Smooth muscle cell (in vitro differentiated cells): ENCODE results near the gene NKX2-3. TPM values are rescaled to one million over a fixed set of nuclear protein-coding genes. Genes with fewer than 3 reads are reported as not detected.

Experiments
- DNase-seq: peaks from one replicate; lab custom pipeline; 2025; ENCODE audit not compliant: unreplicated experiment; lab: John Stamatoyannopoulos, UW
- H2AFZ ChIP-seq: fragments of 200-600 bp; sonication (generic); 2 replicates; pipeline ENCODE4 v1.6.0; 2016; ENCODE audit warnings: antibody characterized with exemption, low read depth, mild to moderate bottlenecking
- H3F3A ChIP-seq: fragments of 200-600 bp; sonication (generic); 2 replicates; pipeline ENCODE4 v1.6.0; 2017; ENCODE audit warnings: antibody characterized with exemption, low read depth
- H3K27ac ChIP-seq: fragments of 200-600 bp; sonication (generic); 2 replicates; pipeline ENCODE4 v1.5.1; 2016; ENCODE audit warnings: low read depth, mild to moderate bottlenecking
- H3K27me3 ChIP-seq: fragments of 200-600 bp; sonication (generic); 2 replicates; pipeline ENCODE4 v1.6.1; 2016; ENCODE audit warnings: low read depth, mild to moderate bottlenecking
- H3K36me3 ChIP-seq: fragments of 200-600 bp; sonication (generic); 2 replicates; pipeline ENCODE4 v1.5.1; 2016; ENCODE audit warnings: low read depth
- H3K4me1 ChIP-seq: fragments of 200-600 bp; sonication (generic); 2 replicates; pipeline ENCODE4 v1.5.1; 2016; ENCODE audit warnings: low read depth
- H3K4me2 ChIP-seq: fragments of 200-600 bp; sonication (generic); 2 replicates; pipeline ENCODE4 v1.6.0; 2016; ENCODE audit warnings: mild to moderate bottlenecking
- H3K4me3 ChIP-seq: fragments of 200-600 bp; sonication (generic); 2 replicates; pipeline ENCODE4 v1.5.1; 2016; ENCODE audit warnings: mild to moderate bottlenecking
- H3K79me2 ChIP-seq: fragments of 200-600 bp; sonication (generic); 2 replicates; pipeline ENCODE4 v1.6.0; 2016; ENCODE audit warnings: low read depth, mild to moderate bottlenecking
- H3K9ac ChIP-seq: fragments of 200-600 bp; sonication (generic); 2 replicates; pipeline ENCODE4 v1.6.0; 2016; ENCODE audit warnings: low read depth
- H3K9me3 ChIP-seq: fragments of 200-600 bp; sonication (generic); replicated peaks from 2 replicates; pipeline ENCODE4 v1.5.1; 2016; ENCODE audit warnings: low read depth
- H4K20me1 ChIP-seq: fragments of 200-600 bp; sonication (generic); 2 replicates; pipeline ENCODE4 v1.6.0; 2016; ENCODE audit warnings: low read depth
- WGBS: methylation state at CpG from one replicate; pipeline ENCODE4 v1.1.7; 2016; ENCODE audit warnings: low lambda C conversion rate; 5-methylcytosine and 5-hydroxymethylcytosine counted together
- polyA plus RNA-seq: library from polyadenylated mRNA; unstranded; fragments of >200 nt; fragmentation: Nextera tagmentation; extraction: Ambion mirVana; gene quantifications from 2 replicates; pipeline ENCODE4 v1.2.1, GENCODE V29; 2016
- total RNA-seq: library from RNA; depleted of rRNA; stranded (reverse); fragments of >200 nt; gene quantifications from 2 replicates; pipeline ENCODE4 v1.2.3, GENCODE V29; 2014
- TF ChIP-seq, protein P1 (sequence below): fragments of 200-600 bp; sonication (generic); IDR thresholded peaks from 2 replicates; pipeline ENCODE4 v1.5.1; 2017; ENCODE audit warnings: borderline replicate concordance, mild to moderate bottlenecking, antibody characterized with exemption; ENCODE audit not compliant: insufficient read depth, poor library complexity, severe bottlenecking

NKX2-3 gene
- total and polyA plus RNA-seq, 2 experiments from 2014 or later = not detected

DNA sequence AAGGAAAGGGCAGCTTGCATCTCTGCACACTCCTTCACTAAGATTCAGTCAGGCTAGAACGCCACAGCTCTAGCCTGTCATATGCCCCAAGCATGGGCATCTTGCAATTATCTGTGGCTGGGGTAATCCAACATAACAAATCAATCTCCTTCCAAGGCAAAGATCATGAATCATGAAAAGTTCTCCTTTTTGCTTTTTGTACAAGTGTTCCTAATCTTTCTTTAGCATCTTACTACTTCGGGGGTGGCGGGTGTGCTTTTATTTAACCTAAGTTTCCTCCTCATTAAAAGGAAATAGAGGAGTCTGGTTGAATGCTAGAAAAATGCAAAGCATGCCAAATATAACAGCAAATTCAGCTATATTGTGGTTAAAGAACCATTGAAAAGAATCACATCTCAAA, 43.5 kb upstream of the NKX2-3 start:
- Histone ChIP-seq H3K9ac (no peak overlapping the region), H3K4me2 (no peak overlapping the region), H2AFZ (no peak overlapping the region), H3K27me3 (peaks cover 80% of the 10 kb centered on the region), H3K4me3 (no peak overlapping the region), H3K27ac (no peak overlapping the region), H3F3A (no peaks in the 10 kb centered on the region), H3K79me2 (no peaks in the 10 kb centered on the region), H3K4me1 (no peaks in the 10 kb centered on the region), H3K9me3 (no peaks in the 10 kb centered on the region), H4K20me1 (no peaks in the 10 kb centered on the region), H3K36me3 (no peaks in the 10 kb centered on the region)
- 96% methylated on average over 3 of the region's 3 CpGs for WGBS
- DNase-seq = no peak
- TF ChIP-seq, protein P1, sequence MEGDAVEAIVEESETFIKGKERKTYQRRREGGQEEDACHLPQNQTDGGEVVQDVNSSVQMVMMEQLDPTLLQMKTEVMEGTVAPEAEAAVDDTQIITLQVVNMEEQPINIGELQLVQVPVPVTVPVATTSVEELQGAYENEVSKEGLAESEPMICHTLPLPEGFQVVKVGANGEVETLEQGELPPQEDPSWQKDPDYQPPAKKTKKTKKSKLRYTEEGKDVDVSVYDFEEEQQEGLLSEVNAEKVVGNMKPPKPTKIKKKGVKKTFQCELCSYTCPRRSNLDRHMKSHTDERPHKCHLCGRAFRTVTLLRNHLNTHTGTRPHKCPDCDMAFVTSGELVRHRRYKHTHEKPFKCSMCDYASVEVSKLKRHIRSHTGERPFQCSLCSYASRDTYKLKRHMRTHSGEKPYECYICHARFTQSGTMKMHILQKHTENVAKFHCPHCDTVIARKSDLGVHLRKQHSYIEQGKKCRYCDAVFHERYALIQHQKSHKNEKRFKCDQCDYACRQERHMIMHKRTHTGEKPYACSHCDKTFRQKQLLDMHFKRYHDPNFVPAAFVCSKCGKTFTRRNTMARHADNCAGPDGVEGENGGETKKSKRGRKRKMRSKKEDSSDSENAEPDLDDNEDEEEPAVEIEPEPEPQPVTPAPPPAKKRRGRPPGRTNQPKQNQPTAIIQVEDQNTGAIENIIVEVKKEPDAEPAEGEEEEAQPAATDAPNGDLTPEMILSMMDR = no peak

DNA sequence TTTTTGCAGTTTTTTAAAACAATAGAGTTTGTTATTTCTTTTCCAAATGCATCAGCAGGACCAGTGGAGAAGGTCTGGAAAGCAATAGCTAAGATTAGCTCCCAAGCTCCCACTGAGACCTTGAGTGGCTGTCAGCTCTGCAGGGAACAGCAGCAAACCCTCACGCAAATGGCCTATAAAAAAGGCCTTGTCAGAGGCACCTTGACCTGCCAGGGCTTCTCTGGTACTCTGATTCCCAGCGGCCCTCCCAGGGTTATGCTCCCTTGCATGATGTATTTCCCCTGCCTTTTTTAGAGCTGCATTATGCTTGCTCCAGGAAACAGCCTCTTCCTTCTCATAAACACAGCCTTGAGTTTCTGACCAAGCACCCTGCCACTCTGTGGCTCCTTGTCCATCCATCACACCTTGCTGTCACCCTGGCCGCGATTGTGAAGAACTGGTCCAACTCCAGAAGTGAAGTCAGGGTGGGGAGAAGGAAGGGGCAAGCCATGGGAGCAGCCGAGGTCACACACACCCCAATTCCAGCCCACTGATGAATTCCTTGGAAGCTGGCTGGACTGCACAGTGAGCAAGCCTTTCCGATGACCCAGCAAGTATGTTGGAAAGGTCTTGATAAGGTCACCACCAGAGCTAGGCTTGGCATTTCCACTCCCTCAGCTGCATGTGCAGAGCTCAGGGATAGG, 35.3 kb upstream of the NKX2-3 start:
- DNase-seq = no peak
- no peak overlapping the region for H3K4me3 ChIP-seq
- H3K4me2 ChIP-seq = no peak overlapping the region
- H3K9me3 ChIP-seq = no peaks in the 10 kb centered on the region
- 82% methylated on average over 6 of the region's 6 CpGs for WGBS
- no peaks in the 10 kb centered on the region for H3F3A ChIP-seq
- no peak overlapping the region for H3K9ac ChIP-seq
- no peaks in the 10 kb centered on the region for H4K20me1 ChIP-seq
- no peaks in the 10 kb centered on the region for H3K4me1 ChIP-seq
- H3K36me3 ChIP-seq = no peaks in the 10 kb centered on the region
- no peaks in the 10 kb centered on the region for H3K79me2 ChIP-seq
- H3K27me3 ChIP-seq = peaks cover 49% of the 10 kb centered on the region
- TF ChIP-seq, protein P1 = no peak
- no peak overlapping the region for H3K27ac ChIP-seq
- no peak overlapping the region for H2AFZ ChIP-seq

DNA sequence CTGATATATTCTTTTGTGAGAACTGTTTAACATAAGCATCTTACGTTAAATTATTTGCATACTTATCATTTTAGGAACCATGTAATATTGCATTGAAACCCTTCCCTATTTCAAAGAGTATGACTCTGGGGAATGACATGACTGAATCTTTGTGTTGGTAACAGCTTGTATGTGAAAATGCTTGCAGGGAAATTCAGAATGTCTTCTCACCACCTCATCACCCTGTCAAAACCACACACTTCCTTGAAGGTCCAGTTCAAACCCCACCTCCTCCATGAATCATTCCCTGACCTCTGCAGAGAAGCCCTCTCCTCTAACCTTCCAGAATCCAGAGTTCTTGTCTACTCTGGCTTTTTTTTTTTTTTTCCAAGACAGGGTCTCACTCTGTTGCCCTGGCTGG, 26.3 kb upstream of the NKX2-3 start:
- no peaks in the 10 kb centered on the region for H3K9me3 ChIP-seq
- no peaks in the 10 kb centered on the region for H3F3A ChIP-seq
- WGBS = 78% methylated on average over 1 of the region's 1 CpG
- H3K4me3 ChIP-seq = no peak overlapping the region
- H2AFZ ChIP-seq = no peak overlapping the region
- H3K4me1 ChIP-seq = no peaks in the 10 kb centered on the region
- TF ChIP-seq, protein P1 = no peak
- H3K36me3 ChIP-seq = no peaks in the 10 kb centered on the region
- no peaks in the 10 kb centered on the region for H3K79me2 ChIP-seq
- no peaks in the 10 kb centered on the region for H4K20me1 ChIP-seq
- no peak for DNase-seq
- no peak overlapping the region for H3K9ac ChIP-seq
- no peak overlapping the region for H3K4me2 ChIP-seq
- H3K27ac ChIP-seq = no peak overlapping the region
- peaks cover 80% of the 10 kb centered on the region for H3K27me3 ChIP-seq

DNA sequence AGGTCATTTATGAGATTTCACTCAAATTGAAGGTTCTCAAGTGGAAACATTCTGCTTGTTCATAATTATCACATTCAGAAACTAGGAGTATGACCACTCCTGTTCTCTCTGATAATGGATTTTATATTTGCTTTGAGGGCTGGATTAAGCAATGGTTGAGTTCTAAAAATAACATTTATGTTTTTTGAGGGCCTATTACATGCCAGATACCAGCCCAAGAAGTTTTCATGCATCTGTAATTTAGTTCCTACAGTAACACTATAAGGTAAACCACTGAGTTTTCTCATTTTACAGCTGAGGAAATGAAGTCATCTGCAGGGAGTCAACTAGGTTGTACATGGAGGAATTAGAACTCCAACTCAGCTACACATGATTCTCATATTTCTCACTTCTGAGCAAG, 25.5 kb upstream of the NKX2-3 start:
- H3K9ac ChIP-seq = no peak overlapping the region
- H3K36me3 ChIP-seq = no peaks in the 10 kb centered on the region
- no peak for DNase-seq

More for the DNA sequence above, 25.5 kb upstream of the NKX2-3 start:
- H4K20me1 ChIP-seq = no peaks in the 10 kb centered on the region
- no peaks in the 10 kb centered on the region for H3F3A ChIP-seq
- H2AFZ ChIP-seq = no peak overlapping the region
- no peak overlapping the region for H3K4me2 ChIP-seq
- H3K27ac ChIP-seq = no peak overlapping the region
- no peaks in the 10 kb centered on the region for H3K79me2 ChIP-seq
- no peaks in the 10 kb centered on the region for H3K9me3 ChIP-seq
- H3K4me1 ChIP-seq = no peaks in the 10 kb centered on the region
- H3K4me3 ChIP-seq = no peak overlapping the region
- H3K27me3 ChIP-seq = peaks cover 86% of the 10 kb centered on the region
- TF ChIP-seq, protein P1 = no peak
